Activated gamma-delta T cell (primary cell): ENCODE measurements around the gene C14orf119.

ENCODE experiments used
- DNase-seq: peaks from one replicate; lab custom pipeline; 2025; lab: John Stamatoyannopoulos, UW
- total RNA-seq, 2 donors: gene quantifications; one replicate each; lab custom pipeline; 2026; lab: John Stamatoyannopoulos, UW

C14orf119 gene, protein sequence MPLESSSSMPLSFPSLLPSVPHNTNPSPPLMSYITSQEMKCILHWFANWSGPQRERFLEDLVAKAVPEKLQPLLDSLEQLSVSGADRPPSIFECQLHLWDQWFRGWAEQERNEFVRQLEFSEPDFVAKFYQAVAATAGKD
- 48.0 to 59.4 reads per million in 2 donors for total RNA-seq

DNA sequence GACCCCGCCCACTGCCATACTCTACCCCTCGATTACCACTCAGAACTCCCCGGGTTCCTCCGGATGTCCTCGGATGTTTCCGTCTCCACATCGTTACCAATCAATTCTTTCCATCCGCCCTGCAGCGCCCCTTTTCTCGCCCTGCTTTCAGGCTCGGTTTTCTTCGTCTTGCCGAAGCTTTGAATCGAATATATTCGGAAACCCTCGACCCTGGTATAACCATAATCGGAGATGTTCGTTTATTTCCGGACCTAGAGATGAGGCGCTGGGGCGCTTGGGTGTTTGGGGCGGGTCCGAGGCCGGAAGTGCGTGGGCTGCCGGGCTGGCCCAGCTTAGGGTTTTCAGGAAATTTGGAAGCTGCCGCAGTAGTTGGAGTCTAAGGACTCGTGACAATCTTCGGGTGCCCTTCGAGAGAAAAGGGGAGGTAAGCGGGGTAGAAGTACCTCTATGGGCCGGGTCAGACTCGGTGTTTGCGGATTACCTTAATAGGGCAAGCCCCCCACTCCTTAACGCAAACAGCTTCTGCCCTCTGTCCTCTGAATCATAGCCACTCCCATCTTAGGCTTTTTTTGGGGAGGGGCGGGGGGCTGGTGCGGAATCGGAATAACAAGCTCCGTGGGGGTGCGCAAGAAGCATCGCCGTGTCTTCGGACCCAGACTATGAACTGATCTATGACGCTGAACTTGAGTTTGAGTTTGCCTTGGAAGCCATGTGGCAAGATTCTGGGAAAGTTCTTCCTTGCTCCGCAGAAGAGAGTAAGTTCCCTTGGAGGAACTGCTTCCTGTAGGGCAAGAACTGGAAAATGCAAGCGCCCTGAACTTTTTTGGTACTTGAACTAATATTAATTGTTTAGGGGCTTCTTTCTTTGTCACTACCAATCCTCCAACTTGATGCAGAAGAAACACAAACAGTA is at the start of gene C14orf119:
Gene C14orf119 (plus strand): TSS at position 310 of the 913 bp plus-strand sequence. CDS start 2,154 bp downstream, outside the sequence.
- no peak for DNase-seq

DNA sequence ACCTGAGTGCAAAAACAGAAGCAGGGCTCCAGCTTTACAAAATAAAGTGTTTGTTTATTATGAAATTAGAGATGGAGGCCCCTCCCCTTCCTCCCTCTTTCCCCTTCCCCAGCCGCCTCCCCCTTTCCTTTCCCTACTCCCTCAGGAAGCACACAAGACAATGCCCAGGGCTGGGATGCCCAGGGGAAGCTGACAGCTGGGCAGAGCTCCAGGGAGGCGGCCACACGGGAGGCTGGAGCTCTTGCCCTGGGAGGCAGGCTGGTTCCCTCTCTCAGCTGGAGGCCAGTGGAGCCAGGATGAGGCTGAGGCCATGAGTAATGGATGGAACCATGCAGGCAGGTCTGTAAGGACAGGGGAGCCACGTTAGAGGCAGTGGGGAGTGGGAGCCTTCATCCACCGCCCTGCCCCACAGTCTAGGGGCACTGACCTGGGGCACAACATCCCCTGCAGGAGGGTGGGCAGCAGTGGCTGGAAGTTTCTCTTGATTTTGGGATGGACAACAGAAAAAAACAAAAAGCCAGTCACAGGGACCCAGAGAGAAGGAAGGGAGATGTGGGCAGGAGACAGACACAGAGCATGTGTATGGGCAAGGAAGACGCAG is 48.2 kb upstream of the C14orf119 start:
- no peak for DNase-seq

DNA sequence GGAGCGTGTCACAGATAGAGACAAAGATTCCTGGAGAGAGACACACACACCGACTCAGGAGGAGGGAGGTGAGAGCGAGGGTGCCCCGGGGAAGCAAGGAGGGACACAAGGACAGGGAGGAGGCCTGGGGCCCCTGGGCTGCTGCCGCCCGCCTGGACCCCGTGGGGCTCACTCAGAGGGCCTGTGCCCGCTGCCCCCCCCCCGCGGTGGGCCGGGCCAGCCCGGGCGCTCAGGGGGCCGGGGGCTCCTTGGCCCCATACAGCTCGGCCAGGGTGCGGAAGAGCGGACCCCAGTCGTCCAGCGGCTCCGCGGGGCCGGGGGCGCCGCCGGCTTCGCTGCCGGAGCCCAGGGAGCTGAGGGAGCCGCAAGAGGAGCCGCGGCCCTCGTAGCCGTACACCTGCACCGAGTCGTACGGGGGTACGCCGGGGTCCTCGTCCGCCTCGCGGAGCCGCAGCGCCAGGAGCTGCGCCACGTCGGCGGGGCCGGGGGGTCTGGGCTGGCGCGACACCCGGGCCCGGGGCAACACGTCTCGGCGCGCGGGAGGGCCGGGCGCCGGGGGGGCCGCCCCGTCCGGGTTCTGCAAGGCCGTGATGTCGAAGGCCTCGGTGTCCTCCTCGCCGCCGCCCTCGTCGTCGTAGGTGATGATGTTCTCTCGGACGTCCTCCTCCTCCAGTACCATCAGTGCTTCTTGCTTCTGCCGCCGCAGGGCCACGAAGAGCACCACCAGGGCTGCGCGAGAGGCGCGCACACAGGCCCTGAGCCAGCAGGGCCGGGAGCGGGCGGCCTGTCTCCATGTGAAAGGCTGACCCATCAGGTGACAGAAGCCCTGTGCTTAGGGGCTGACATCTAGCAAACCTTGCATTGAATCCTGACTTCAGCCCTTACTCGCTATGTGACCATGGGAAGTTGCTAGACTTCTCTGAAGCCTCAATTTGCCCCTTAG is 47.3 kb upstream of the C14orf119 start:
- DNase-seq = no peak

DNA sequence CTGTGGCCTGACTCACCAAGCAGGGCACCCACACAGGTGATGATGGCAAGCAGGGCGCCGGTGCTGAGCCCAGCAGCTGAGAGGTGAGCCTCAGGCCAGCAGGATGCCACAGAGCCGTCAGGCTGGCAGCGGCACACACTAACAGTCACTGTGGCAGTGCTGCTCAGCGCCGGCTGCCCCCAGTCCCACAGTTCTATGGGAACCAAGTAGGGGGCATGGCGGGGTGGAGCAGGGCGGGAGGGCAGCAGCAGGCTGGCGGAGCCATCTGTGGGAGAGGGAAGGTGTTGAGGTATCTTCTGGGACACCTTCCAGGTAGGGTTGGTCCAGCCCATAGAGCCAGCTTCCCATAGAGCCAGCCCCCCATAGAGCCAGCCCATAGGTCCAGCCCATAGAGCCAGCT is 46.3 kb upstream of the C14orf119 start:
- DNase-seq = no peak

DNA sequence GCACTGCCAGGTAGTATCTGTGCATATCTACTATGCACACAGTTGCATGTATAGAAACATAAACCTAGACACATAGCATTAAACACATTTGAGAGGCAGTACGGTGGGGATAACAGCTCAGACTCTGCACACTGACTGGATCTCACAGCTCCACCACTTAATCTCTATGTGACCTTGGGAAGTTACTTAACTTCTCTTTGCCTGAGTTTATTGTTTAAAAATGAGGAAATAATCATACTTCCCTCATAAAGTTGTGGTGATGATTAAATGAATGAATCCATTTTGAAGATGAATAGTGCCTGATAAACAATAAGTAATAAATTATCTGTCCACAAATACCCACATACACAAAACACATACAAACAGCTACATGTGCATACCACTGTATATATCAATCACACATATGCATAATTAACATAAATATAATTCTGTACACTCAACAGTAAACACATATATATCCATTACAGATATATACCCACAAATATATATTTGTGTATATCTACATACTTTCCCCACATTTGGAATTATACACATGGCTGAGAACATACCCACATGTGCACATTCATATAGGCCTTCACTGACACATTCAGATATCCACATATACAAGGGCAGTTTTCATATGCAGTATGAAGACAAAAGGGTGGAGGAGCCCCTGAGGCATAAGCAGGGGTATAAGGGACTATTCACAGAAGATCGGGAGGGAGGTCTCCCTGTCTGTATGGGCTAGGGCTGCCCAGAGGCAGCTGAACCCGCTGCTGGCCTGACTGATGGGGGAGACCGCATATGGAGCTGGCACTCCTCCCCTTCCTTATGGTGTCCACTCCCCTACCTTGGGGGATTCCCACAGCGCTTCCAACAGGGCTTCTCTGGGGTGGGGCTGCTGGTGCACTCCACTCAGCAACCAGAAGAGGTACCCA is 43.9 kb upstream of the C14orf119 start:
- no peak for DNase-seq

DNA sequence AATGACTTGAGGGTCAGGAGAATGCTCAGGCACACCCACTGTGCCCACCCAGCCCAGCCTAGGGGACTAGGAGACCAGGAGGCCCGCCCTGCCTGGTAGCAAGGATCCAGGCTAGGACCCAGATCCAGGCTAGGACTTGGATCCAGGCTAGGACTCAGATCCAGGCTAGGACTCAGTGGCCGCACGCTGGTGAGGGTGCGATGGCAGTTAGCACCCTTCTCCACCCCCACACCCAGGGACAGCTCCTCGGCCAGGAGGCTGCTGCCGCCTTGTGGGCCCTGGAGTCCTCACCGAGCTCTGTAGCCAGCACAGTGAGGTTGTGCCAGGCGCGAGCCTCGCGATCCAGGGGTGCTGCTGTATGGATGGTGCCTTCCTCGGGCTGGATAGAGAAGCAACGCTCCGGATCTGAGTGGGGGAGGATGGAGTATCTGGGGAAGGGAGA is 43.1 kb upstream of the C14orf119 start:
- DNase-seq = no peak

DNA sequence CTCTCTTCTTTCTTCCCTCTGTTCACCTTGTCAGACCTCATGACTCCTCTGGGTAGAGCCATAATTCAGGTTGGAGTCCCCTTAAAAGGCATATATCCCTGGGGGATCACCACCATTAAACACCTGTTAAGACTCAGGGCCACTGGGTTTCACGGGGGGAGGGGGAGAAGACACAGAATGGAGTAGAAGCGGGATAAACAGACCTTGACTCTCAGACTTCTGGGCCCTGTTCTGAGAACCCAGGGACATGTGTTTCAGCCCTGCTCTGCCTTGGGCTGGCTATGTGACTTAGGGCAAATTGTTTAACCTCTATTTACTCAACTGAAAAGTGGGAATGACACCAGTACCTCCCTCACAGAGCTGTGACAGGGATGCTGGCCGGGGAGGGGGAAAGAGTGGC is 42.6 kb upstream of the C14orf119 start:
- no peak for DNase-seq

DNA sequence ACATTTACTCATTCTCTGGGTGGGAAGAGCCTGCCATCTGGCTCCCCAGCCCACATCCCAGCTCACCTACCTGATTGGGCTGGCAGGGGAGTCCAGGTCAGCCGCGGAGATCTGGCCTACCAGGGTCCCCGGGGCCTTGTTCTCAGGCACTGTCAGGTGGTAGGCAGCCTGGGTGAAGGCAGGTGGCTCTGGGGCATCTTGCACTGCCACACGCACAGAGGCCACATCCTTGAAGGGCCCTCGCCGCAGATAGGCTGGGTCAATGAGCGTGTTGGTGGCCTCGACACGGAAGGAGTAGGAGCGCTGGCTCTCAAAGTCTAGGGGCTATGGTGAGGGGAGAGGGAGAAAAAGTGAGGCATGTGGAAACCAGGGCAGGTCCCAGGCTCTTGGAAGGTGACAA is 41.9 kb upstream of the C14orf119 start:
- DNase-seq = no peak

DNA sequence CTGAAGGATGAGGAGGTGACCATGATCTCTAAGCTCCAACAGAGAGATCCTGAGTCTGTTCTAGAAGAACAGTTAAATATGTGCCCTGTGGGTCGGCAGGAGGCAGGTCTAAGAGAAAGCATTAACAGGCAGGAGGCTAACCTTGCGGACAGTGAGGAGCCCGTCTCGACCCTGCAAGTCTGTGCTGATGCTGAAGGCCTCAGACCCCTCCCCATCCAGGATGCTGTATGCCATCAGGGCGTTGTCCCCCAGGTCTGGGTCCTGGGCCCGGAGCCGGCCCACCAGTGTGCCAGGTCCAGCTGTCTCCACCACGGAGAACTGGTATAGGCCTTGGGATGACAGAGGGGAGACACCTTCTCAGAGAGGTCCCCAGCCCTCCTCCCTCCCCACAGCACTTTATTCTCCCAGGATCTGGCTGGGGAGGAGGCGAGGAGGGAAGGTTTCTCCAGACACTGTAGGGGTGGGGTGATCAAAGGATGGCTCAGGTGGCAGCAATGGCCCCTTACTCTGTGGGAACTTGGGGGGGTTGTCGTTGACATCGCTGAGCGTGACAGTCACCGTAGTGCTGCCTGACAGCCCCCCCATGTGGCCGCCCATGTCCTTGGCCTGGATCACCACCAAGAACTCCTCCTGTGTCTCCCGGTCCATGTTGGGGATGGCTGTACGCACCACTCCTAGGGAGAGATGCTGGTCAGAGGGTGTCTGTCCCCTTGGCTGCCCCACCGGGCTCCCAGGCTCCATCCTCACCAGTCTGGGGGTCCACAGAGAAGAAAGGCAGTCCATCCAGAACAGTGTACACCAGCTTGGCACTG is 41.1 kb upstream of the C14orf119 start:
- no peak for DNase-seq

DNA sequence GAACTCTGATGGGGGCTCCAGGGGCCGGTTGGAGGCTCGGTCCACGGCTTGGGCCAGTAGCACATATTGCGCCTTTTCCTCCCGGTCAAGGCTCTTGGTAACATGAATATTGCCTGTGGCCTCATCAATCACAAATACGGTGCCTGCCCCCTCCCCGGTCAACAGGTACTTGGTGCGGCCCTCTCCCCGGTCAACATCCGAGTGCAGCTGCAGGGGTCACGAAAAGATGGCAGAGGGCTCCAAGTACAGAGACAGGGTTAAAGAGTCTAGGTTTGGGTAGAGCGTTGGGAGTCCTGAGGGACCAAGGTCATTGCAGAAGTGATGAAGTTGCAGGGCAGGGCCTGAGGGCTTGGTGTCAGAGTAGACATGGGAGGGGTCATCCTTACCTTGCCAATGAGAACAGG is 40.2 kb upstream of the C14orf119 start:
- no peak for DNase-seq

DNA sequence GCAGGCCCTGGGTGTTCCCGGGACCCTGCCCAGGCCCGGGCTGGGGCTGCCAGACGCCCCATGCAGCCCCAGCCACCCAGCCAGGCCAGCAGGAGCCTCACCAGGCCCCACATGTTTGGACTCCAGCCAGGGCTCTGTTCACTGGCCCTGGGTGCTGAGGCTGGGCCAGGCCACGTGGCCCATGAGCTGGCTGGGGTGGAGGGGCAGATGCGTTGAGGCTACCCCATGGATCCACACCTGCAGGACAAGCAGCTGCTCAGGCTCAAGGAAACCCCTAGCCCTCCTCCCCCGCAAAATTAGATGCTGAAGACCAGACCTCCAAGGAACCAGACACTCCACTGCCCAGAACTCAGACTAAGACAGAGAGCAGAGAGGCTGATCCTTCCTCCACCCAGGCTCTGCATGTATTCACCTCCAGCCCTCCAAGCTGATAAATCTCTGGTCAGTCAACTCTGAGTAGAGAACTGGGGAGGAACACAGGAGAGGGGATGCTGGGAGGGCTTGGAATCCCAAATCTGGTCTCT is 39.6 kb upstream of the C14orf119 start:
- no peak for DNase-seq

DNA sequence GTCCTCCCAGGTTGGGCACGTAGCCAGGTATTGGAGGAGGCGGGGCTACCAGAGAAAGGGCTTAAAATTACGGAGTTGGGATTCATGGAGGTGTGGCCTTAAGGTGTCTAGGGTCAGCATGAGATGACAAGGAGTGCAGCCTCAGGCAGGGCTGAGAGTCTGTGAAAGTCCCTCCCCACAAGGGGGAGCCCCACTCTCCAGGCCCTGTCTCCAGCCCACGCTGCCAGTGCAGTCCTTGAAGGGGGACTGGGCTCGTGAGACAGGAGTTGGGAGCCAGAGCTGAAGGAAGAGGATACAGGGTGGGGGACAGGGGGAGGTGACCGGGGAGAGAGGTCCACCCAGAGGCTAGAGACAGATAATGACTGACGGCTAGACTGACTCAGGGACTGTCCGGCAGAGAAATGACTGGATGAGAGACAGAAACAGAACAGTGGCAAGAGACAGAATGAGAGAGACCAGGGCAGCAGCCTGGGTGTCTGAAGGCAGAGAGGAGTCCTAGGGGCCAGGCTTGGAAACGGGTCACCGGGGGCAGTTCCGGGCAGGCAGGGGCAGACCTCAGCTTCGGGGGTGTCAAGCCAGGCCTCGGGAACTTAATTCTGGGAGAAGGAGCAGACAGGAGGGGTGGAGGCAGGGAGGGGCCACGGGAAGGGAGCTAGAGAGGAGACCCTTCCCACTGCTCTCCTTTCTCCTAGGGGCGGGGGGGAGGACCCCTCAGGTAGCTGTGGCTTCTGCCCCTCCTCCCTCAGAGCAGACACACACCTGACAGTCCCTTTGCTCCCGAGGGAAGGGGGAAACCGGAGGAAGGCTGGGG is 39.0 kb upstream of the C14orf119 start:
- no peak for DNase-seq

DNA sequence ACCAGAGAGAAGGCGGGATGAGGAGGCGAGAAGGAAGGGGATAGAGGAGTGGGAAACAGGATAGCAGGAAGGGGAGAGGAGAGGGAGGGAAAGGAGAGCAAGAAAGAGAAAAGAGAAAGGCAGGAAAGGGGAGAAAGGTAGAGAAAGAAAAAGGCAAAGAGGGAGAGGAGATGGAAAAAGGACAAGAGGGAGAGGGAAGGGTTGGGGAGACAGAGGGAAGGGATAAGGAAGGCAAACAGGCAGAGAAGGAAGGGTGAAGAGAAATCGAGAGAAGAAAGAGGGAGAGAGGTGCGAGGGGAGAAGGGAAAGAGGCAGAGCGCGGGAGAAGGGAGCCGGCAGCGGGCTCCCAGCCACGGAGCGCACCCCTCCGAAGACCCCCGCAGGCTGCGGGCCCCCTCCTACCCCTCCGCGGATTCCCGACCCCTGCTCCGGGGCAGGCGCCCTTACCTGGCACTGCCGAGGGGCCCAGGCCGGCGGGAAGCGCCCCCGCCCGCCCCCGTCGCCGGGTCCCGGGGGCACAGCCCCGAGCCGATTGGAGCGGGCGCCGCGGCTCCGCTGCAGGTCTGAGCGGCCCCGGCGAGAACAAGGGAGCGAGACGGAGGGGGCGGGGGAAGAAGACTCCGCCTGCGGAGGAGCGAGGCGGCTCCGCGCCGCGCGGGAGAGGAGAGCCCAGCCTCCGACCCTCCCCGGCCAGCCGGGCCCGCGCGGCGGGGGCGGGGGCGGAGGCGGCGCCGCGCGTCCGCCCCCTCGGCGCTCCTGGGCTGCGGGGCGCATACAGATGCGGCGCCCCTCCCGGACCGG is 38.1 kb upstream of the C14orf119 start, which contains the start of gene CDH24:
Gene CDH24 (minus strand): TSS at position 565 of the 801 bp plus-strand sequence. CDS start 1,787 bp downstream, outside the sequence.
- no peak for DNase-seq

DNA sequence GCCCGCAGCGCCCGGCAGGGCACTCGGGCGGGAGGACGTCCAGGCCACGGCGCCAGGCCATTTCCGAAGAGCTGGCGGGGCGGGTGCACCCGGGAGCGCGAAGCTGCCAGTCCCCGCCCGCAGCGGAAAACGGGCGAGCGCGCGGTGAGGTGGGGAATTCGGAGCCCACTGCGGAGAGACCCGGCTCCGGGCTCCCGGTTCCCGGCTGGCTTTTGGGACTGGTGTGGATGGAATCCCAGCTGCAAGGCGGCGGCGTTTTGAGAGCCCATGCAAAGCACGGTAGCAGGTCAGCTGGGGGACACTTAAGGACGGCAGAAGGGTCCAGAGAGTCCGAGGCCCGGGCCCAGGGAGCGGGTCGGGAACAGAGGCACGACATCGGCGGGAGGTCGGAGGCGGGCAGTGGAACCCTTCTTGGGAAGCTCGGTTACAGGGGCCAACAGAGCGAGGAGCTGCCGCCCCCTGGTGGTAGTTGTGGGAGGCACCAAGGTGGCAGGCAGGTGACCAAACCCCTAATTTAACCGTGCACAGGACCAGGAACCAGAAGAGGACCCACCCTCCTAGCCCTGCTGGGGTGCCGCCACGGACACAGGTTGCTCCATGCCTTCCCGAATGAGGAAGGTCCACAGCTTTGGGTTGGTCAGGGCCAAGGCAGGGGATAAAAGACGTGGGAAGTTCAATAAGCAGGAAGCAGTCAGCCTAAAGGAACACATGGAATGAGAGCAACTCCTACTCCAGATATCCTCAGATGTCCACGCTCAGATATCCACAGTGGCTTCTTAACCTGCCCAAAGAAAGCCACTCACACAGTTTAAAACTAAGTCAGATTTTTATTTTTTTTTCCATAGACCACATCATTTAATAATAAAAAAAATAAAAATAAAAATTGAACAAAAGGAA is 37.3 kb upstream of the C14orf119 start:
- no peak for DNase-seq

DNA sequence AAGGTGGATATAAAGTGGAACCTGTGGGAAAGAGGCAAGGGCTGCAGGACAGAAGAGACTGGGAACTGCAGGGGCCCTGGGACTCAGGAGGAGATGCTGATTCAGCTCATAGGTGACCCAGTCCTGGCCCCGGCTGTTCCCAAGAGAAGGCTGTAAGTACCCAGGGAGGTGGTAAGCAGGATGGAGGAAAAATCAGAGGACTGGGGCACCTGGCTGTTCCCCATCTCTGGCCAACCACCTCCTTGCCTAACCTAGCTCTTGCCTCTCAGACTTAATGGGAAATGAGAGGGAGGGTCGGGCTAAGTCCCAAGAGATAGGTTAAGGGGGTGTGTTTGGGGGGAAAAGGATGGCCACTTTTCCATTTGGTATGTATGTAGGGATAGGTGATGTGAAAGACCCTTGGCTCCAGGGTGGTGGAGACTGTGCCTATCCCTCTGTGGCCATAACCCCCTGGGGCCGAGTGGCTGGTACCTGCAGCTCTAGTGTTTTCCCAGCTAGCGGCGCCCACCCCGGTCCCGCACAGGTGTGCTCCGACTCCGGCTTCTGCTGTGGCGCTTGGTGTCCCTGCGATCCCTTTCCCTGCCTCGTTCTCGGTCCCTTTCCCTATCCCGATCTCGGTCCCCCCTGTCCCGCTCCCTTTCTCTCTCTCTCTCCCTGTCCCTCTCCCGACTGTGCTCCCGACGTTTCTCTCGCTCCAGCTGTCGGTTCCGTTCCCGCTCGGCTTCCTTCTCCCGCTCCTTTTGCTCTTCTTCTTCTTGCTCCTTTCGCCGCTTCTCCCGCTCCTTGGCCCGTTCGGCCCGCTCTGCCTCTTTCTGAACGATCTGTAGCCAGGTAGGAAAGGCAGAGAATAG is 36.4 kb upstream of the C14orf119 start:
- no peak for DNase-seq
